HUES6 (cell line): ENCODE results near the gene MYT1.

ENCODE experiments used
- H3K27ac ChIP-seq: 2 replicates; pipeline ENCODE4 v1.7.0; 2013; ENCODE audit warnings: low read depth, mild to moderate bottlenecking, low read length, inconsistent platforms
- H3K27me3 ChIP-seq: 2 replicates; pipeline ENCODE4 v1.6.1; 2013; ENCODE audit warnings: low read length; ENCODE audit not compliant: control insufficient read depth, insufficient read depth
- H3K36me3 ChIP-seq: 2 replicates; pipeline ENCODE4 v1.6.1; 2013; ENCODE audit warnings: low read length; ENCODE audit not compliant: control insufficient read depth, insufficient read depth
- H3K4me1 ChIP-seq: 2 replicates; pipeline ENCODE4 v1.6.1; 2013; ENCODE audit warnings: low read length; ENCODE audit not compliant: control insufficient read depth, insufficient read depth
- H3K4me3 ChIP-seq: 2 replicates; pipeline ENCODE4 v1.5.1; 2013; ENCODE audit warnings: low read depth, low read length
- H3K9ac ChIP-seq: one replicate; pipeline ENCODE4 v1.6.1; 2013; ENCODE audit warnings: mild to moderate bottlenecking, low read length
- H3K9me3 ChIP-seq: 2 replicates; pipeline ENCODE4 v1.6.1; 2013; ENCODE audit warnings: low read depth, low read length; ENCODE audit not compliant: control insufficient read depth, insufficient read depth

Gene MYT1

DNA sequence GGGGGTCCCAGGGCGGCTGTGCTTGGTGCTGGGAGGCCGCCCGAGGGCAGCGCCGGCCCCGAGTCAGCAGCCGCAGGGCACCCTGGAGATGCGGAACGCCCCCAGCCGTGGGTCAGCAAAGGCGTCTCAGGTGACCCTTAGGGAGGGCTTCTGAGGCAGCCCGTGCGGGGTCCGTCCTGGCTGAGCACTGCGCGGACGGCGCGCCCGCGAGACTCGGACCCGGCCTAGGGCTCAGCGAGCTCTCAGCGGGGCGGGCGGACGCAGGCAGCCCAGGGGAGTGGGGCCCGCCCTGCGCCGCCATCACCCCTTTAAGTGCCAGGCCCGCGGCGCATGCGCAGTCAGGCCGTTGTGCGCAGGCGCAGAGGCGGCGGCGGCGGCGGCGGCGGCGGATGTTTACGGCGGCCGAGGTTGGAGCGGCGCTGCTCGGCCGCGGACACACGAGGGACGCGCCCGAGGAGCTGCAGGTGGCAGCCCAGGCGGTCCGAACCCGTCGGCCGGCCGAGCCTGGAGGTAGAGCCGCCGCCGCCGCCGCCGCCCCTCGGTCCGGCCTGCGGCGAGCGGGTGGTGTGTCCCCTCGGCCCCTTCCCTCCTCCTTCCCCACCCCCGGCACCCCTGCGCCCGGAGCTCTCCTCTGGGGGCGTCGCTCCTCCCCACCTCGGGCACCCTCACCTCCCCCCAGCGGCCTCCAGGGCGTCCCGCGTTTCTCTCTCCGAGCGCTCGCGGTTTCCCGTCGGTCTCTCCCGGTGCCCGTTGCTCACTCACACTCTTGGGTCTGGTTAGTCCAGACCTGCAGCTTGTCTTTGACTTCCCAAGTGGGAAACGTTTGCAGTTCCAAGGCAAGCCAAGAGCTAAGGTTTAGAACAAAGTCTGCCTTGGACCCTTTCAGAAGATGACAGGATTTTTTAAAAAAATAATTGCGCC is 91.4 kb downstream of the MYT1 start, which contains the start of gene PCMTD2:
TSS of gene PCMTD2 (plus strand) at position 388 of the 921 bp plus-strand sequence. CDS start 4,218 bp downstream, outside the sequence.
- Histone ChIP-seq H3K4me1 (peaks cover 47% of the 10 kb centered on the region), H3K27me3 (peaks cover 4% of the 10 kb centered on the region), H3K9me3 (no peaks in the 10 kb centered on the region), H3K27ac (peak within 1 kb of the TSS; percentile 95), H3K9ac (peak within 1 kb of the TSS; percentile 77), H3K36me3 (no peaks in the 10 kb centered on the region), H3K4me3 (peak within 1 kb of the TSS; percentile 76)

DNA sequence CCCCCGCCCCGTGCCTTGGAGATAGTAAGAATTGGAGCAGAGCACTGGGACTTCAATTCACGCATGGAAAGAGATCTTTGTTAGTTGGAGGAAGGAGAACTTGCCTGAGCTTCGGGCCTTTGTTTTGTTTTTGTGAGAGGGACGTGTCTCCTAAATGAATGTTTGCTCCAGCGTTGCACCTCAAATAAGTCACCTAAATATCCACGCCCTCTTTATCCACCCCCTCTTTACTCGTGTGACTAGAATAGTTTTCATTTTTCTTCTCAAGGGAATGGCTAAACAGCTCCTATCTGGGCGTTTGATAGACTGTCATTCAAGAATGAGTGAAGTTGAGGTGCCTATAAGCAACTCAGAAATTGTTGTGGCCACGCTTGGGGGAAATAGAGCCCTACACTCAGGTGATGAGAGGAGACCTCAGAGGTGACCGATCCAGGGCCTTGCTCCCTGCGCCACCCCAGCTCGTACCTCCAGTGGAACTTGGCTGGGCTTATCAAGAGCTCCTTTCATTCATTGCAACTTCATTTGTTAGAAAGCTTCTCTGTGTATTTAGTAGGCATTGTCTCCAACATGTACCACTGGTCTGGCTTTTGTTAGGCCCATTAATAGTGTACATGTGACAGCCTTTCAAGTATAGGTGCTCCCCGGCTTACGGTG is 92.2 kb downstream of the MYT1 start:
- Histone ChIP-seq H3K9ac (peak overlapping the region; percentile 43), H3K36me3 (no peaks in the 10 kb centered on the region), H3K4me3 (peak overlapping the region; percentile 76), H3K27ac (no peak overlapping the region), H3K9me3 (no peaks in the 10 kb centered on the region), H3K4me1 (peaks cover 47% of the 10 kb centered on the region), H3K27me3 (no peaks in the 10 kb centered on the region; the same call in 1 of the 2 replicates)

DNA sequence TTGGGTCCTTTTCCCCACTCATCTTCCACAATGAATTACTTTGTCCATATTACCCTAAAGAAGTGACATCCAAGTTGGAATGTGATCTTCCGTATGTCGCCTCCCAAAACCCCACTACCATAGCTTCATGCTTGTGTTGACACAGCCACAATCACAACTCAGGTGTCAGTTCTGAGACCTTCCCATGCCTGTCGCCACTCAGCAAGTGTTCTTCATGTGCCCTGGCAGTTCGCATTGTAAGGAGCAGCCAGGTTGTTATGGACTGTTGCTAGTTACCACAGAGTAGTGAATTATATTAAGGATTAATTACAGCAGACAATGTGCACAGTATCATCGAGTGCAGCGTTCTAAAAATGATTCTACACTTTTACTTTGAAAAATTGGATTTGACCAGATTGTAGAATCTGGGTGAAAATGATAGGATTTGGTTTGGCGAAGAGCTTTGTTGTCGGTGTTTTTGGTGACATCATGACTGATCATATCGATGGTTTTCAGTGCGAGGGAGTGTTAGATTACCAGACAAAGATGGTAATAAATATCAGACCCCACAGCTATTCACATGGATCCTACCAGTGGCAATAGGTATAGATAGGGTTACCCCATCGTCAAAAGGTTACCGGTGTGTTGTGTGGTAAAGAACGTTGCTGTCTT is 93.0 kb downstream of the MYT1 start:
- Histone ChIP-seq H3K27me3 (no peaks in the 10 kb centered on the region), H3K9ac (no peak overlapping the region), H3K27ac (no peak overlapping the region), H3K36me3 (no peaks in the 10 kb centered on the region), H3K4me1 (peaks cover 48% of the 10 kb centered on the region), H3K9me3 (no peaks in the 10 kb centered on the region), H3K4me3 (peak overlapping the region; percentile 76)

DNA sequence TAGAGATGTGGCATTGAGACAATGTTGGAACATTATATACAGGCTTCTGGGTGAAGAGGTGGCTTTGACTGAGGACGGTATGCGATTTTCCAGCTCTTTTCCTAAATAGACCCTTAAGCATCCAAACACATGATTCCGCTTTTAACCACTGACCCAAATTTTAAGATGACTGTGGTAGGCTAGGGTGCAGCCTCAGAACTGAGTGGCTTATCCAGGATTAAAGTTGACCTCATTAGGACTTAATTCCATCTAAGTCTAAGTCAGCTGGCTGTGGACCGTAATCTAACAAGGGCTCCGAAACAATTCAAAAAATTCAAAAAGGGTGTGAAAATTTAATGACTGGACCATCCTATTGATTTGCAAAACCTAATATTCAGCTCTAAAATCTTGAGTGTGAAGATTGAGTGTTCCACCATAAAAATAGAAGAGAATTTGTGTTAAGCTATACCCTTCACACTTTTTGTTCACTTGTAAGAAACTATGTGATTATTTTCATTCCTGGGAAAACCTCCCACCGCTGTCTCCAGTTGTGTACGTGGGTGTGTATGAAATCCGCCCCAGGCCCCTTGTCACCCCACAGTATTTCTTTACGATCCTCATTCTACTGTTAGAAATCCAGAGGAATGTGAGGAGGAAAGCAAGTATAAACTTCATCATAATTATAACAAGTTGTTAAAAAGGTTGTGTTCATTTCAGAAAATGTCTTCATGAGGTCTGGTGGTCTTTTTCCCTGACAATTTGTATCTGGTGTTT is 94.0 kb downstream of the MYT1 start:
- Histone ChIP-seq H3K36me3 (0 out of 2 replicates have a peak, but pooled peaks cover 5% of the 10 kb centered on the region), H3K4me1 (peaks cover 49% of the 10 kb centered on the region), H3K27me3 (no peaks in the 10 kb centered on the region), H3K9me3 (no peaks in the 10 kb centered on the region), H3K4me3 (no peak overlapping the region), H3K9ac (no peak overlapping the region), H3K27ac (no peak overlapping the region)

- Histone ChIP-seq H3K36me3 (peaks cover 18% of the 10 kb centered on the region), H3K4me3 (no peak overlapping the region), H3K27me3 (no peaks in the 10 kb centered on the region), H3K27ac (no peak overlapping the region), H3K9ac (no peak overlapping the region), H3K4me1 (peaks cover 43% of the 10 kb centered on the region), H3K9me3 (no peaks in the 10 kb centered on the region)
Observed at GRCh38 chr20:64260239-64260638, 96.0 kb downstream of the MYT1 start.

- Histone ChIP-seq H3K4me3 (no peak overlapping the region), H3K9me3 (no peaks in the 10 kb centered on the region), H3K4me1 (peaks cover 43% of the 10 kb centered on the region), H3K9ac (no peak overlapping the region), H3K27ac (no peak overlapping the region), H3K27me3 (no peaks in the 10 kb centered on the region), H3K36me3 (peaks cover 21% of the 10 kb centered on the region)
Observed at GRCh38 chr20:64261138-64261537, 96.9 kb downstream of the MYT1 start.

GRCh38 chr20:64264091-64264490 is 99.8 kb downstream of the MYT1 start:
- peaks cover 26% of the 10 kb centered on the region for H3K36me3 ChIP-seq
- H3K9me3 ChIP-seq, result no peaks in the 10 kb centered on the region
- no peak overlapping the region for H3K4me3 ChIP-seq
- no peak overlapping the region for H3K9ac ChIP-seq
- H3K27ac ChIP-seq, result no peak overlapping the region
- peaks cover 24% of the 10 kb centered on the region for H3K4me1 ChIP-seq
- no peaks in the 10 kb centered on the region for H3K27me3 ChIP-seq

DNA sequence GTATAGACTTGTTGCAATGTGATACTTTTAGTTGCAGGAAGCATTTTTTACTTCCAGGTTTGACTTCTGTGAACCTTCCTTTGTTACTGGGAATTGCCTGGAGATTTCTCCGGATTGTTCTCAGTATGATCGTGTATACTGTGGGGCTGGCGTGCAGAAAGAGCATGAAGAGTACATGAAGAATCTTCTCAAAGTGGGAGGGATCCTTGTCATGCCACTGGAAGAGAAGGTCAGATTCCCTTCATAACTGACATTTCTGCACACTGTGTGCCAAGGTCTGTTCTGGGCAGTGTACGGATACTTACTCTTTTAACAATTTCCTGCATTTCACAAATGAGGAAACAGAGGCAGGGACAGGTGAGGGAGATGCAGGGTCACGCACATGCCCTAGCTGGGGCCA is 100.9 kb downstream of the MYT1 start:
- H3K4me3 ChIP-seq, result no peak overlapping the region
- peaks cover 5% of the 10 kb centered on the region for H3K9me3 ChIP-seq
- H3K36me3 ChIP-seq, result peaks cover 36% of the 10 kb centered on the region
- H3K9ac ChIP-seq, result no peak overlapping the region
- peaks cover 16% of the 10 kb centered on the region for H3K4me1 ChIP-seq
- no peak overlapping the region for H3K27ac ChIP-seq
- H3K27me3 ChIP-seq, result no peaks in the 10 kb centered on the region

GRCh38 chr20:64266988-64267387 is 102.7 kb downstream of the MYT1 start:
- H3K27me3 ChIP-seq, result no peaks in the 10 kb centered on the region
- H3K27ac ChIP-seq, result no peak overlapping the region
- H3K4me1 ChIP-seq, result peaks cover 13% of the 10 kb centered on the region
- H3K36me3 ChIP-seq, result peaks cover 38% of the 10 kb centered on the region
- no peak overlapping the region for H3K9ac ChIP-seq
- H3K4me3 ChIP-seq, result no peak overlapping the region
- H3K9me3 ChIP-seq, result peaks cover 7% of the 10 kb centered on the region

DNA sequence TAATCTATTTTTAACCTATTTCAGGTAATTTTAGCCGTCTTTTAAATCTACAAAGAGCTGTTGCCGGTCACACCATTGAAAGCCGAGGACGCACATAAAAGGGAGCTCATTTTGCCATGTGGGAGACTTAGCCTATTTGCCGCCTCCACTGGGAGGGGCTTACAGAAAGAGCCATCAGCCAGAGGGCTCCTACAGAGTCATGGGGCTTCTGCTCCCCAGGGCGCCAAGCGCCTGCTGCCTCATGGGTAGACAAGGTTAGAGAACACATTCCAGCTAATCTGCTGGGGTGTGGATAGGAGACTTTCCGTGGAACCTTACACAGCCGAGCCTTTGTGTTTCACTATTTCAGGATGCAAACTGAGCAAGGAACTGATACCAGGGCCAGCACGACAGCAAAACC is 103.9 kb downstream of the MYT1 start:
- no peak overlapping the region for H3K27ac ChIP-seq
- no peaks in the 10 kb centered on the region for H3K27me3 ChIP-seq
- H3K4me1 ChIP-seq, result peaks cover 10% of the 10 kb centered on the region; the same call in 1 of the 2 replicates
- H3K9ac ChIP-seq, result no peak overlapping the region
- peaks cover 38% of the 10 kb centered on the region for H3K36me3 ChIP-seq
- peaks cover 7% of the 10 kb centered on the region for H3K9me3 ChIP-seq
- H3K4me3 ChIP-seq, result no peak overlapping the region
